K562 (cell line): ENCODE measurements around the gene HMGN2. TPM values are rescaled to one million over a fixed set of nuclear protein-coding genes. Genes with fewer than 3 reads are reported as not detected.

ENCODE experiments used
- HDAC1 ChIP-seq, 2 experiments: fragments of 450-650 bp; IDR thresholded peaks; 2 replicates each; pipeline ENCODE4 v1.6.1; 2016 to 2017; ENCODE audit warnings: inconsistent platforms in 1 of 2, mild to moderate bottlenecking in 1 of 2, moderate library complexity in 1 of 2
- HNRNPH1 ChIP-seq: fragments of 200-400 bp; formaldehyde crosslinking; optimal IDR thresholded peaks from 2 replicates; pipeline ENCODE3; 2017; ENCODE audit warnings: low read depth, mild to moderate bottlenecking, low read length, moderate library complexity
- KDM1A ChIP-seq, 2 experiments: fragments of 450-650 bp; IDR thresholded peaks; 2 replicates each; pipeline ENCODE4 v1.6.1; 2016; ENCODE audit warnings: mild to moderate bottlenecking in 2 of 2
- MEF2D ChIP-seq: conservative IDR thresholded peaks from 2 replicates; pipeline ENCODE4 v1.6.1; 2016; ENCODE audit warnings: low read depth, missing genetic modification characterization, missing compliant biosample characterization
- RBBP5 ChIP-seq: fragments of 200-600 bp; sonication (generic); IDR thresholded peaks from 2 replicates; pipeline ENCODE4 v1.6.1; 2012; ENCODE audit warnings: borderline replicate concordance, mild to moderate bottlenecking, low read length, control low read depth, inconsistent platforms; ENCODE audit not compliant: insufficient read depth, poor library complexity, severe bottlenecking
- RBM14 ChIP-seq: fragments of 200-400 bp; formaldehyde crosslinking; IDR thresholded peaks from 2 replicates; pipeline ENCODE4 v1.6.1; 2018; ENCODE audit warnings: low read depth, mild to moderate bottlenecking, low read length, moderate library complexity, borderline replicate concordance; ENCODE audit not compliant: insufficient read depth
- RBM39 ChIP-seq: fragments of 200-400 bp; formaldehyde crosslinking; optimal IDR thresholded peaks from 2 replicates; pipeline ENCODE3; 2018; ENCODE audit warnings: low read depth, low read length
- TRIM28 ChIP-seq: fragments of 450-650 bp; IDR thresholded peaks from 2 replicates; pipeline ENCODE4 v1.6.1; 2017
- ZBTB1 ChIP-seq: sonication (generic); formaldehyde crosslinking; IDR thresholded peaks from 2 replicates; pipeline ENCODE4 v1.8.1; 2023; ENCODE audit warnings: missing genetic modification reagents, low read depth, mild to moderate bottlenecking, borderline replicate concordance
- ZC3H11A ChIP-seq: IDR thresholded peaks from 2 replicates; pipeline ENCODE4 v1.6.1; 2012; ENCODE audit warnings: low read depth, low read length, improper control_type of control experiment
- ZNF12 ChIP-seq: sonication (generic); formaldehyde crosslinking; IDR thresholded peaks from 2 replicates; pipeline ENCODE4 v1.4.0; 2020; ENCODE audit warnings: mild to moderate bottlenecking, missing genetic modification reagents
- ZNF175 ChIP-seq: fragments of 200-800 bp; sonication (Bioruptor generic); IDR thresholded peaks from 2 replicates; pipeline ENCODE4 v1.6.1; 2016; ENCODE audit warnings: low read depth, mild to moderate bottlenecking, missing genetic modification characterization, missing compliant biosample characterization
- polyA plus RNA-seq, 8 experiments: library from polyadenylated mRNA; depleted of rRNA in 4 of 8; stranded (reverse) in 5 of 8; unstranded in 3 of 8; fragments of >200 nt; fragmentation: Nextera tagmentation in 2 of 8; fragmentation: Illumina TruSeq in 1 of 8; extraction: Ambion mirVana in 2 of 8; extraction: Trizol in 1 of 8; gene quantifications; 2 replicates each; pipeline versions ENCODE4 v1.2.1 to v1.2.3, GENCODE V29; 2011 to 2014; ENCODE audit warnings: inconsistent platforms in 1 of 8, missing spikeins in 1 of 8
- total RNA-seq, 7 experiments: library from RNA; depleted of rRNA in 6 of 7; stranded (reverse); fragments of >200 nt in 6 of 7; fragmentation: Illumina TruSeq in 2 of 7; extraction: Trizol in 2 of 7; gene quantifications; 2 replicates each; pipeline versions ENCODE4 v1.2.1 to v1.2.3, GENCODE V29; 2011 to 2021; ENCODE audit warnings: low replicate concordance in 1 of 7
- TF ChIP-seq, protein P1 (sequence below): sonication (generic); formaldehyde crosslinking; IDR thresholded peaks from 2 replicates; pipeline ENCODE4 v1.8.1; 2023; ENCODE audit warnings: missing genetic modification reagents, mild to moderate bottlenecking, borderline replicate concordance
- TF ChIP-seq, protein P2 (sequence below): sonication (generic); formaldehyde crosslinking; IDR thresholded peaks from 2 replicates; pipeline ENCODE4 v1.8.0; 2023; ENCODE audit warnings: missing genetic modification reagents, mild to moderate bottlenecking, borderline replicate concordance

The HMGN2 gene
- total and polyA plus RNA-seq, 9 of the 15 experiments (the other 6 are each of a cell fraction or from before 2014, with no cell fraction given), result 370 to 1,354 (median 965) TPM

GRCh38 chr1:26471498-26472319 is 531 bp upstream of the HMGN2 start (continued):
- TF ChIP-seq HDAC1 (IDR thresholded peaks at IDR 0.05), result peak in 1 of 2 experiments; percentile 89; a peak in 2 of 4 replicates
- peak; percentile 24; the same call in 1 of the 2 replicates for TF ChIP-seq ZNF12 (CRISPR knock-in tag)
- TF ChIP-seq RBM39, result peak; percentile 76
- TF ChIP-seq, protein P1, sequence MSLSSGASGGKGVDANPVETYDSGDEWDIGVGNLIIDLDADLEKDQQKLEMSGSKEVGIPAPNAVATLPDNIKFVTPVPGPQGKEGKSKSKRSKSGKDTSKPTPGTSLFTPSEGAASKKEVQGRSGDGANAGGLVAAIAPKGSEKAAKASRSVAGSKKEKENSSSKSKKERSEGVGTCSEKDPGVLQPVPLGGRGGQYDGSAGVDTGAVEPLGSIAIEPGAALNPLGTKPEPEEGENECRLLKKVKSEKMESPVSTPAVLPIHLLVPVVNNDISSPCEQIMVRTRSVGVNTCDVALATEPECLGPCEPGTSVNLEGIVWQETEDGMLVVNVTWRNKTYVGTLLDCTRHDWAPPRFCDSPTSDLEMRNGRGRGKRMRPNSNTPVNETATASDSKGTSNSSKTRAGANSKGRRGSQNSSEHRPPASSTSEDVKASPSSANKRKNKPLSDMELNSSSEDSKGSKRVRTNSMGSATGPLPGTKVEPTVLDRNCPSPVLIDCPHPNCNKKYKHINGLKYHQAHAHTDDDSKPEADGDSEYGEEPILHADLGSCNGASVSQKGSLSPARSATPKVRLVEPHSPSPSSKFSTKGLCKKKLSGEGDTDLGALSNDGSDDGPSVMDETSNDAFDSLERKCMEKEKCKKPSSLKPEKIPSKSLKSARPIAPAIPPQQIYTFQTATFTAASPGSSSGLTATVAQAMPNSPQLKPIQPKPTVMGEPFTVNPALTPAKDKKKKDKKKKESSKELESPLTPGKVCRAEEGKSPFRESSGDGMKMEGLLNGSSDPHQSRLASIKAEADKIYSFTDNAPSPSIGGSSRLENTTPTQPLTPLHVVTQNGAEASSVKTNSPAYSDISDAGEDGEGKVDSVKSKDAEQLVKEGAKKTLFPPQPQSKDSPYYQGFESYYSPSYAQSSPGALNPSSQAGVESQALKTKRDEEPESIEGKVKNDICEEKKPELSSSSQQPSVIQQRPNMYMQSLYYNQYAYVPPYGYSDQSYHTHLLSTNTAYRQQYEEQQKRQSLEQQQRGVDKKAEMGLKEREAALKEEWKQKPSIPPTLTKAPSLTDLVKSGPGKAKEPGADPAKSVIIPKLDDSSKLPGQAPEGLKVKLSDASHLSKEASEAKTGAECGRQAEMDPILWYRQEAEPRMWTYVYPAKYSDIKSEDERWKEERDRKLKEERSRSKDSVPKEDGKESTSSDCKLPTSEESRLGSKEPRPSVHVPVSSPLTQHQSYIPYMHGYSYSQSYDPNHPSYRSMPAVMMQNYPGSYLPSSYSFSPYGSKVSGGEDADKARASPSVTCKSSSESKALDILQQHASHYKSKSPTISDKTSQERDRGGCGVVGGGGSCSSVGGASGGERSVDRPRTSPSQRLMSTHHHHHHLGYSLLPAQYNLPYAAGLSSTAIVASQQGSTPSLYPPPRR (CRISPR knock-in tag), result no peak
- TF ChIP-seq, protein P2, sequence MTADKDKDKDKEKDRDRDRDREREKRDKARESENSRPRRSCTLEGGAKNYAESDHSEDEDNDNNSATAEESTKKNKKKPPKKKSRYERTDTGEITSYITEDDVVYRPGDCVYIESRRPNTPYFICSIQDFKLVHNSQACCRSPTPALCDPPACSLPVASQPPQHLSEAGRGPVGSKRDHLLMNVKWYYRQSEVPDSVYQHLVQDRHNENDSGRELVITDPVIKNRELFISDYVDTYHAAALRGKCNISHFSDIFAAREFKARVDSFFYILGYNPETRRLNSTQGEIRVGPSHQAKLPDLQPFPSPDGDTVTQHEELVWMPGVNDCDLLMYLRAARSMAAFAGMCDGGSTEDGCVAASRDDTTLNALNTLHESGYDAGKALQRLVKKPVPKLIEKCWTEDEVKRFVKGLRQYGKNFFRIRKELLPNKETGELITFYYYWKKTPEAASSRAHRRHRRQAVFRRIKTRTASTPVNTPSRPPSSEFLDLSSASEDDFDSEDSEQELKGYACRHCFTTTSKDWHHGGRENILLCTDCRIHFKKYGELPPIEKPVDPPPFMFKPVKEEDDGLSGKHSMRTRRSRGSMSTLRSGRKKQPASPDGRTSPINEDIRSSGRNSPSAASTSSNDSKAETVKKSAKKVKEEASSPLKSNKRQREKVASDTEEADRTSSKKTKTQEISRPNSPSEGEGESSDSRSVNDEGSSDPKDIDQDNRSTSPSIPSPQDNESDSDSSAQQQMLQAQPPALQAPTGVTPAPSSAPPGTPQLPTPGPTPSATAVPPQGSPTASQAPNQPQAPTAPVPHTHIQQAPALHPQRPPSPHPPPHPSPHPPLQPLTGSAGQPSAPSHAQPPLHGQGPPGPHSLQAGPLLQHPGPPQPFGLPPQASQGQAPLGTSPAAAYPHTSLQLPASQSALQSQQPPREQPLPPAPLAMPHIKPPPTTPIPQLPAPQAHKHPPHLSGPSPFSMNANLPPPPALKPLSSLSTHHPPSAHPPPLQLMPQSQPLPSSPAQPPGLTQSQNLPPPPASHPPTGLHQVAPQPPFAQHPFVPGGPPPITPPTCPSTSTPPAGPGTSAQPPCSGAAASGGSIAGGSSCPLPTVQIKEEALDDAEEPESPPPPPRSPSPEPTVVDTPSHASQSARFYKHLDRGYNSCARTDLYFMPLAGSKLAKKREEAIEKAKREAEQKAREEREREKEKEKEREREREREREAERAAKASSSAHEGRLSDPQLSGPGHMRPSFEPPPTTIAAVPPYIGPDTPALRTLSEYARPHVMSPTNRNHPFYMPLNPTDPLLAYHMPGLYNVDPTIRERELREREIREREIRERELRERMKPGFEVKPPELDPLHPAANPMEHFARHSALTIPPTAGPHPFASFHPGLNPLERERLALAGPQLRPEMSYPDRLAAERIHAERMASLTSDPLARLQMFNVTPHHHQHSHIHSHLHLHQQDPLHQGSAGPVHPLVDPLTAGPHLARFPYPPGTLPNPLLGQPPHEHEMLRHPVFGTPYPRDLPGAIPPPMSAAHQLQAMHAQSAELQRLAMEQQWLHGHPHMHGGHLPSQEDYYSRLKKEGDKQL, result no peak
- TF ChIP-seq KDM1A (IDR thresholded peaks at IDR 0.05), result no peak
- no peak for TF ChIP-seq MEF2D (tag)
- TF ChIP-seq RBM14, result no peak
- no peak for TF ChIP-seq ZNF175 (CRISPR knock-in tag)
- no peak for TF ChIP-seq ZC3H11A
- no peak for TF ChIP-seq HNRNPH1
- TF ChIP-seq TRIM28, result no peak
- peak; percentile 27 for TF ChIP-seq RBBP5
- no peak; the same call in 1 of the 2 replicates for TF ChIP-seq ZBTB1
